ENCODE data around the gene SLC1A7. TPM values are rescaled to one million over a fixed set of nuclear protein-coding genes. Genes with fewer than 3 reads are reported as not detected.

The SLC1A7 gene
- total and polyA plus RNA-seq, 2 of the 13 experiments (the other 11 are each of a cell fraction or from before 2014, with no cell fraction given): 0.04 to 2.0 TPM

DNA sequence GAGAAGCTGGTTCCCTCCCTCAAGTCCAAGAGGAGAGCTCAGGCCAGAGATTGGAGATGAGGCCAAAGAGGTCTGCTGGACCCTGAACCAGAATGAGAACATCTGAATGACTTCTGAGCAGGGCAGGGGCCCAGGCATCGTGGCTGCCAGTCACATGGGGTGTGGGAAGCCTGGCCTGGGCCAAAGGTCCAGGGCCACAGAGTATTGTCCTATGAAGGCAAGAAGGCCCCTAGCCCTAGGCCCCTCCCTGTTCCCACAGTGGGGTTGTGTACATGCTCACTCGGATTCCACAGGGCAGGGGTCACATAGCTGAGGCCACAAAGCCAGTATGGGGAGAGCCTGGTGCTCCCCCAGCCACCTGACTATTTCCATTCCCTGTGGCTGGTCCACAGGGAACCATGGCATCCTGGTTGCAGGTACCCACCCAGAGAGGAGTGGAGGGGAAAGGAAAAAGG lies 18.5 kb upstream of the SLC1A7 start (continued):
- TF ChIP-seq CBX5 (CRISPR knock-in tag; IDR thresholded peaks at IDR 0.05; ENCODE audit: borderline replicate concordance) (peak; percentile 88; the same call in 1 of the 2 replicates), HNRNPK (IDR thresholded peaks at IDR 0.05; ENCODE audit: low read depth, low read length, poor library complexity, severe bottlenecking) (no peak), ZNF264 (CRISPR knock-in tag; IDR thresholded peaks at IDR 0.05) (peak; percentile 93), RARA (CRISPR knock-in tag; IDR thresholded peaks at IDR 0.05) (peak; percentile 95), SMAD3 (CRISPR knock-in tag; IDR thresholded peaks at IDR 0.05) (peak; percentile 87; the same call in 1 of the 2 replicates), TCF7L2 (IDR thresholded peaks at IDR 0.05; ENCODE audit: low read depth, low read length) (no peak), DPF2 (CRISPR knock-in tag; IDR thresholded peaks at IDR 0.05; ENCODE audit: borderline replicate concordance, low read depth) (peak; percentile 97)
- TF ChIP-seq, protein P1, sequence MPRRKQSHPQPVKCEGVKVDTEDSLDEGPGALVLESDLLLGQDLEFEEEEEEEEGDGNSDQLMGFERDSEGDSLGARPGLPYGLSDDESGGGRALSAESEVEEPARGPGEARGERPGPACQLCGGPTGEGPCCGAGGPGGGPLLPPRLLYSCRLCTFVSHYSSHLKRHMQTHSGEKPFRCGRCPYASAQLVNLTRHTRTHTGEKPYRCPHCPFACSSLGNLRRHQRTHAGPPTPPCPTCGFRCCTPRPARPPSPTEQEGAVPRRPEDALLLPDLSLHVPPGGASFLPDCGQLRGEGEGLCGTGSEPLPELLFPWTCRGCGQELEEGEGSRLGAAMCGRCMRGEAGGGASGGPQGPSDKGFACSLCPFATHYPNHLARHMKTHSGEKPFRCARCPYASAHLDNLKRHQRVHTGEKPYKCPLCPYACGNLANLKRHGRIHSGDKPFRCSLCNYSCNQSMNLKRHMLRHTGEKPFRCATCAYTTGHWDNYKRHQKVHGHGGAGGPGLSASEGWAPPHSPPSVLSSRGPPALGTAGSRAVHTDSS (CRISPR knock-in tag; conservative IDR thresholded peaks at IDR 0.05): no peak
- TF ChIP-seq, protein P2, sequence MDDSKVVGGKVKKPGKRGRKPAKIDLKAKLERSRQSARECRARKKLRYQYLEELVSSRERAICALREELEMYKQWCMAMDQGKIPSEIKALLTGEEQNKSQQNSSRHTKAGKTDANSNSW (CRISPR knock-in tag; IDR thresholded peaks at IDR 0.05; ENCODE audit: borderline replicate concordance): no peak
- TF ChIP-seq, protein P3, sequence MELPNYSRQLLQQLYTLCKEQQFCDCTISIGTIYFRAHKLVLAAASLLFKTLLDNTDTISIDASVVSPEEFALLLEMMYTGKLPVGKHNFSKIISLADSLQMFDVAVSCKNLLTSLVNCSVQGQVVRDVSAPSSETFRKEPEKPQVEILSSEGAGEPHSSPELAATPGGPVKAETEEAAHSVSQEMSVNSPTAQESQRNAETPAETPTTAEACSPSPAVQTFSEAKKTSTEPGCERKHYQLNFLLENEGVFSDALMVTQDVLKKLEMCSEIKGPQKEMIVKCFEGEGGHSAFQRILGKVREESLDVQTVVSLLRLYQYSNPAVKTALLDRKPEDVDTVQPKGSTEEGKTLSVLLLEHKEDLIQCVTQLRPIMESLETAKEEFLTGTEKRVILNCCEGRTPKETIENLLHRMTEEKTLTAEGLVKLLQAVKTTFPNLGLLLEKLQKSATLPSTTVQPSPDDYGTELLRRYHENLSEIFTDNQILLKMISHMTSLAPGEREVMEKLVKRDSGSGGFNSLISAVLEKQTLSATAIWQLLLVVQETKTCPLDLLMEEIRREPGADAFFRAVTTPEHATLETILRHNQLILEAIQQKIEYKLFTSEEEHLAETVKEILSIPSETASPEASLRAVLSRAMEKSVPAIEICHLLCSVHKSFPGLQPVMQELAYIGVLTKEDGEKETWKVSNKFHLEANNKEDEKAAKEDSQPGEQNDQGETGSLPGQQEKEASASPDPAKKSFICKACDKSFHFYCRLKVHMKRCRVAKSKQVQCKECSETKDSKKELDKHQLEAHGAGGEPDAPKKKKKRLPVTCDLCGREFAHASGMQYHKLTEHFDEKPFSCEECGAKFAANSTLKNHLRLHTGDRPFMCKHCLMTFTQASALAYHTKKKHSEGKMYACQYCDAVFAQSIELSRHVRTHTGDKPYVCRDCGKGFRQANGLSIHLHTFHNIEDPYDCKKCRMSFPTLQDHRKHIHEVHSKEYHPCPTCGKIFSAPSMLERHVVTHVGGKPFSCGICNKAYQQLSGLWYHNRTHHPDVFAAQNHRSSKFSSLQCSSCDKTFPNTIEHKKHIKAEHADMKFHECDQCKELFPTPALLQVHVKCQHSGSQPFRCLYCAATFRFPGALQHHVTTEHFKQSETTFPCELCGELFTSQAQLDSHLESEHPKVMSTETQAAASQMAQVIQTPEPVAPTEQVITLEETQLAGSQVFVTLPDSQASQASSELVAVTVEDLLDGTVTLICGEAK (IDR thresholded peaks at IDR 0.05): no peak
- TF ChIP-seq, protein P3 (CRISPR knock-in tag; IDR thresholded peaks at IDR 0.05): peak; percentile 96
- TF ChIP-seq, protein P4, sequence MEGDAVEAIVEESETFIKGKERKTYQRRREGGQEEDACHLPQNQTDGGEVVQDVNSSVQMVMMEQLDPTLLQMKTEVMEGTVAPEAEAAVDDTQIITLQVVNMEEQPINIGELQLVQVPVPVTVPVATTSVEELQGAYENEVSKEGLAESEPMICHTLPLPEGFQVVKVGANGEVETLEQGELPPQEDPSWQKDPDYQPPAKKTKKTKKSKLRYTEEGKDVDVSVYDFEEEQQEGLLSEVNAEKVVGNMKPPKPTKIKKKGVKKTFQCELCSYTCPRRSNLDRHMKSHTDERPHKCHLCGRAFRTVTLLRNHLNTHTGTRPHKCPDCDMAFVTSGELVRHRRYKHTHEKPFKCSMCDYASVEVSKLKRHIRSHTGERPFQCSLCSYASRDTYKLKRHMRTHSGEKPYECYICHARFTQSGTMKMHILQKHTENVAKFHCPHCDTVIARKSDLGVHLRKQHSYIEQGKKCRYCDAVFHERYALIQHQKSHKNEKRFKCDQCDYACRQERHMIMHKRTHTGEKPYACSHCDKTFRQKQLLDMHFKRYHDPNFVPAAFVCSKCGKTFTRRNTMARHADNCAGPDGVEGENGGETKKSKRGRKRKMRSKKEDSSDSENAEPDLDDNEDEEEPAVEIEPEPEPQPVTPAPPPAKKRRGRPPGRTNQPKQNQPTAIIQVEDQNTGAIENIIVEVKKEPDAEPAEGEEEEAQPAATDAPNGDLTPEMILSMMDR (CRISPR knock-in tag; IDR thresholded peaks at IDR 0.05): no peak; the same call in 1 of the 2 replicates
- TF ChIP-seq, protein P5, sequence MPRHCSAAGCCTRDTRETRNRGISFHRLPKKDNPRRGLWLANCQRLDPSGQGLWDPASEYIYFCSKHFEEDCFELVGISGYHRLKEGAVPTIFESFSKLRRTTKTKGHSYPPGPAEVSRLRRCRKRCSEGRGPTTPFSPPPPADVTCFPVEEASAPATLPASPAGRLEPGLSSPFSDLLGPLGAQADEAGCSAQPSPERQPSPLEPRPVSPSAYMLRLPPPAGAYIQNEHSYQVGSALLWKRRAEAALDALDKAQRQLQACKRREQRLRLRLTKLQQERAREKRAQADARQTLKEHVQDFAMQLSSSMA (CRISPR knock-in tag; IDR thresholded peaks at IDR 0.05): no peak

All from HepG2 (cell line).